SU-DHL-6 (cell line): Measurements from ENCODE around the gene ACADM.
"Not testable (repeated sequence)": the region's sequence is repeated elsewhere in the genome, so short reads cannot be mapped to it uniquely, and the experiment has no call there.

Experiments
- H2AFZ ChIP-seq: fragments of 200-600 bp; sonication (generic); 2 replicates; pipeline ENCODE4 v1.6.1; 2014; ENCODE audit warnings: low read depth, mild to moderate bottlenecking, moderate library complexity, mixed read lengths, antibody characterized with exemption, low read length; ENCODE audit not compliant: severe bottlenecking
- H3F3A ChIP-seq: fragments of 200-600 bp; shearing (Covaris generic); 2 replicates; pipeline ENCODE4 v1.6.0; 2016; ENCODE audit warnings: antibody characterized with exemption, mild to moderate bottlenecking; ENCODE audit not compliant: insufficient read depth
- H3K27ac ChIP-seq: fragments of 200-600 bp; sonication (generic); 2 replicates; pipeline ENCODE4 v1.5.1; 2016; ENCODE audit warnings: low read depth, mild to moderate bottlenecking, low read length, moderate library complexity, mixed read lengths
- H3K27me3 ChIP-seq: fragments of 200-600 bp; sonication (generic), shearing (Covaris generic); 2 replicates; pipeline ENCODE4 v1.6.0; 2014; ENCODE audit warnings: mild to moderate bottlenecking, low read length
- H3K36me3 ChIP-seq: fragments of 200-600 bp; sonication (generic); 2 replicates; pipeline ENCODE4 v1.6.1; 2014; ENCODE audit warnings: mild to moderate bottlenecking, low read length, mixed read lengths
- H3K4me2 ChIP-seq: fragments of 300-600, 200-600 bp; shearing (Covaris generic), sonication (generic); 2 replicates; pipeline ENCODE4 v1.6.0; 2014; ENCODE audit warnings: low read length, low read depth, mild to moderate bottlenecking; ENCODE audit not compliant: poor library complexity, severe bottlenecking
- H3K4me3 ChIP-seq: fragments of 200-600 bp; sonication (generic); 2 replicates; pipeline ENCODE4 v1.5.1; 2014; ENCODE audit warnings: antibody characterized with exemption, low read length, mild to moderate bottlenecking, mixed read lengths; ENCODE audit not compliant: insufficient read depth, poor library complexity, severe bottlenecking
- H3K79me2 ChIP-seq: fragments of 200-600 bp; sonication (generic); 2 replicates; pipeline ENCODE4 v1.6.1; 2014; ENCODE audit warnings: mild to moderate bottlenecking, low read length, moderate library complexity; ENCODE audit not compliant: insufficient read depth
- H3K9ac ChIP-seq: fragments of 200-600 bp; sonication (generic); 2 replicates; pipeline ENCODE4 v1.7.0; 2014; ENCODE audit warnings: mild to moderate bottlenecking, low read length
- H3K9me2 ChIP-seq: fragments of 200-600 bp; sonication (generic); replicated peaks from 2 replicates; pipeline ENCODE4 v1.6.1; 2014; ENCODE audit warnings: low read length; ENCODE audit not compliant: insufficient read depth
- H3K9me3 ChIP-seq: fragments of 200-600 bp; sonication (generic); 2 replicates; pipeline ENCODE4 v1.6.1; 2014; ENCODE audit warnings: low read length, mixed read lengths; ENCODE audit not compliant: insufficient read depth
- H4K20me1 ChIP-seq: fragments of 200-600 bp; sonication (generic); 2 replicates; pipeline ENCODE4 v1.6.1; 2014; ENCODE audit warnings: low read depth, mild to moderate bottlenecking, antibody characterized with exemption, low read length, moderate library complexity, mixed read lengths
- EZH2phosphoT487 ChIP-seq: fragments of 200-600 bp; sonication (generic), shearing (Covaris generic); conservative IDR thresholded peaks from 2 replicates; pipeline ENCODE4 v1.6.1; 2018; ENCODE audit warnings: mild to moderate bottlenecking, antibody characterized with exemption, low read length, moderate library complexity, mixed read lengths
- TF ChIP-seq, protein P1 (sequence below): fragments of 200-600 bp; sonication (generic); IDR thresholded peaks from one replicate; pipeline ENCODE4 v1.5.1; 2017; ENCODE audit warnings: antibody characterized with exemption, mild to moderate bottlenecking, low read length, moderate library complexity; ENCODE audit not compliant: insufficient read depth, poor library complexity, severe bottlenecking

The ACADM gene

DNA sequence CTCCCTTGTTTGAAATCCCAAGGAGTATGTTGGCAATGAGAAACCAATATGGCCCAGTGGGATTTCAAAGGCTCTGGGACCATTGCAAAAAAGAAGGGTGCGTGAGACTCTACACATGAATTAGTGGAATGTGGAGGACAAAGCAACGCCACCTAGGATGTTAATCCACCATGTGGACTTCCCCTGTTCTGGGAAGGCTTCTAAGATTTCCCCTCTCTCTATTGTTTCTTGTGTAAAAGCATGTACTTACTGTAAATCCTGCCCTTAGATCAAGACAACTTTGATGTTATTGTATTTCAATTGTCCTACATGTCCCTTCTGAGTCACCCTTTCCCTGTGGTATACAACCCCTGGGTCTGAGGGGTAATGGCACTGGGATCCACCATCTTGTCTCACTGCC lies 4.7 kb upstream of the ACADM start:
- no peaks in the 10 kb centered on the region for H3K27me3 ChIP-seq
- H2AFZ ChIP-seq, result no peak overlapping the region
- H3K4me2 ChIP-seq, result no peak overlapping the region
- H3F3A ChIP-seq, result peaks cover 7% of the 10 kb centered on the region; the same call in 1 of the 2 replicates
- no peaks in the 10 kb centered on the region for H3K9me3 ChIP-seq
- H3K9me2 ChIP-seq, result no peaks in the 10 kb centered on the region
- H3K79me2 ChIP-seq, result peaks cover 3% of the 10 kb centered on the region
- H4K20me1 ChIP-seq, result no peaks in the 10 kb centered on the region
- H3K9ac ChIP-seq, result no peak overlapping the region
- no peak for TF ChIP-seq EZH2phosphoT487
- TF ChIP-seq, protein P1, sequence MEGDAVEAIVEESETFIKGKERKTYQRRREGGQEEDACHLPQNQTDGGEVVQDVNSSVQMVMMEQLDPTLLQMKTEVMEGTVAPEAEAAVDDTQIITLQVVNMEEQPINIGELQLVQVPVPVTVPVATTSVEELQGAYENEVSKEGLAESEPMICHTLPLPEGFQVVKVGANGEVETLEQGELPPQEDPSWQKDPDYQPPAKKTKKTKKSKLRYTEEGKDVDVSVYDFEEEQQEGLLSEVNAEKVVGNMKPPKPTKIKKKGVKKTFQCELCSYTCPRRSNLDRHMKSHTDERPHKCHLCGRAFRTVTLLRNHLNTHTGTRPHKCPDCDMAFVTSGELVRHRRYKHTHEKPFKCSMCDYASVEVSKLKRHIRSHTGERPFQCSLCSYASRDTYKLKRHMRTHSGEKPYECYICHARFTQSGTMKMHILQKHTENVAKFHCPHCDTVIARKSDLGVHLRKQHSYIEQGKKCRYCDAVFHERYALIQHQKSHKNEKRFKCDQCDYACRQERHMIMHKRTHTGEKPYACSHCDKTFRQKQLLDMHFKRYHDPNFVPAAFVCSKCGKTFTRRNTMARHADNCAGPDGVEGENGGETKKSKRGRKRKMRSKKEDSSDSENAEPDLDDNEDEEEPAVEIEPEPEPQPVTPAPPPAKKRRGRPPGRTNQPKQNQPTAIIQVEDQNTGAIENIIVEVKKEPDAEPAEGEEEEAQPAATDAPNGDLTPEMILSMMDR, result no peak
- H3K36me3 ChIP-seq, result no peaks in the 10 kb centered on the region
- H3K27ac ChIP-seq, result no peak overlapping the region
- H3K4me3 ChIP-seq, result no peak overlapping the region

DNA sequence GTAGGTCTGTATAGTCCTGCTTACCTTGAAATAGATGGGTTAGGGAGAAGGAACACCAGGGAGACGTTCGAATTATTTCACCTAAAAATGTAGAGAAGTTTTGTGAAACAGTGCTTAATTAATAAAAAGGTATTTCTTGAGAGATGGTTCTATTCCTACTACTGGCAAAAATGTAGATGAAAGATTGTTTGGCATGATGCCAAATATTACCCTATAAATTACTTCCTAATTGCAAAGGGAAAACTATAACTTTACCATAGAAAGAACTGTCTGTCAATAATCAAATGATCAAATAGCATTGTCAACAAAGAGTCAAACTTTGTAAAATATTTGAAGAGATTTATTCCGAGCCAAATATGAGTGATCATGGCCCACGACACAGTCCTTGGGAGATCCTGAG lies 4.2 kb upstream of the ACADM start:
- Histone ChIP-seq H3K27ac (no peak overlapping the region), H3K9me2 (no peaks in the 10 kb centered on the region), H3K9me3 (no peaks in the 10 kb centered on the region), H3K79me2 (peaks cover 8% of the 10 kb centered on the region), H3K36me3 (no peaks in the 10 kb centered on the region; the same call in 1 of the 2 replicates), H3K9ac (no peak overlapping the region), H4K20me1 (no peaks in the 10 kb centered on the region), H3K27me3 (no peaks in the 10 kb centered on the region), H3K4me3 (no peak overlapping the region), H2AFZ (no peak overlapping the region), H3F3A (peaks cover 10% of the 10 kb centered on the region), H3K4me2 (no peak overlapping the region)
- TF ChIP-seq, protein P1, result no peak
- no peak for TF ChIP-seq EZH2phosphoT487

DNA sequence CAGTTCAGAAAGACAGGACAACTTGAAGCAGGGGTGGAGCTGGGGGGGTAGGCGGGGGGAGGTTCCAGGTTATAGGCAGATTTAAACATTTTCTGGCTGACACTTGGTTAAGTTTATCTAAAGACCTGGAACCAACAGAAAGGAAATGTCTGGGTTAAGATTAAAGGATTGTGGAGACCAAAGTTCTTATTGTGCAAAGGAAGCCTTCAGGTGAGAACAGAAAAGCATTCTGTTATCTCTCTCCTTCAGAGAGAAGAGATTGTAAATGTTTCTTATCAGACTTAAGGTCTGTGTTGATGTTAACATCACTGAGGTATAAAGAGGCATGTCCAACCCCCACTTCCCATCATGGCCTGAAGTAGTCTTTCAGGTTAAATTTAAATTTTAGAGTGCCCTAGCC lies 3.7 kb upstream of the ACADM start:
- H4K20me1 ChIP-seq, result no peaks in the 10 kb centered on the region
- H3K4me2 ChIP-seq, result no peak overlapping the region
- H3K79me2 ChIP-seq, result peaks cover 13% of the 10 kb centered on the region
- H3K9ac ChIP-seq, result no peak overlapping the region
- peaks cover 15% of the 10 kb centered on the region for H3F3A ChIP-seq
- no peak overlapping the region for H3K27ac ChIP-seq
- no peak overlapping the region for H2AFZ ChIP-seq
- H3K36me3 ChIP-seq, result no peaks in the 10 kb centered on the region; the same call in 1 of the 2 replicates
- H3K9me2 ChIP-seq, result no peaks in the 10 kb centered on the region
- H3K27me3 ChIP-seq, result no peaks in the 10 kb centered on the region
- TF ChIP-seq EZH2phosphoT487, result no peak
- TF ChIP-seq, protein P1, result no peak
- H3K4me3 ChIP-seq, result no peak overlapping the region
- H3K9me3 ChIP-seq, result no peaks in the 10 kb centered on the region

DNA sequence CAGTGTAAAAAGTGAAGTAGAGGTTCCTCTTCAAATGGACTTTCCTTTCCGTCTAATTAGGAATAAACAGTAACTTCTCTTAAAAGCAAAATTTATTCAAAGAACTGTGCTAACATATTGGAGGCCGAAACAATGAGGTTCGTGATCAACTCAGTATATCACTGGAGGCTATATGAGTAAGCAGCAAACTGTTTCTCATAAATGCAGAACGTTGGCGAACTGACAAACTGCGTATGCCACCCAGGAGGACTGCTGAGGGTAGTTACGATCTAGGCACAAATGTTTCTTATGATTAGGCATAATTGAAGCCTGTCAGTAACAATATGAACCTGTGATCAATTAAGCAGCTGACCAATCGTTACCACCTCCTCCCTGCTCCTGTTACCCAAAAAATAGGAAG lies 2.3 kb upstream of the ACADM start:
- not testable (repeated sequence) for H3K27ac ChIP-seq, H3K36me3 ChIP-seq, H3K27me3 ChIP-seq, H3K9ac ChIP-seq, H2AFZ ChIP-seq, H3K9me3 ChIP-seq, H3K4me3 ChIP-seq, H4K20me1 ChIP-seq, H3K4me2 ChIP-seq, H3K9me2 ChIP-seq
- Histone ChIP-seq H3K79me2 (peaks cover 23% of the 10 kb centered on the region), H3F3A (peaks cover 27% of the 10 kb centered on the region)
